ENCODE measurements around the gene WBP2.
A peak's percentile ranks its signal among the peaks of the same experiment; 100 is the strongest.

The WBP2 gene

GRCh38 chr17:75878174-75878998, 23.3 kb upstream of the WBP2 start, which contains the start of gene TRIM47:
Gene TRIM47, minus strand, starts transcription at chr17:75878581. Its CDS starts 33 bp downstream, at chr17:75878548.
- no peaks in the 10 kb centered on the region for H3K79me2 ChIP-seq (ENCODE audit: insufficient read depth, low read length)
- H3K9me3 ChIP-seq (ENCODE audit: insufficient read depth, low read length): no peaks in the 10 kb centered on the region
- H2AFZ ChIP-seq (ENCODE audit: low read depth, low read length, severe bottlenecking): peak within 1 kb of the TSS; percentile 38
- no peak within 1 kb of the TSS for H3K4me3 ChIP-seq (ENCODE audit: insufficient read depth, low read length, poor library complexity, severe bottlenecking)
- no peaks in the 10 kb centered on the region for H3K36me3 ChIP-seq (ENCODE audit: low read length)
- H3K27ac ChIP-seq (ENCODE audit: low read depth, low read length): no peak within 1 kb of the TSS
- H4K20me1 ChIP-seq (ENCODE audit: low read depth, low read length): no peaks in the 10 kb centered on the region
- H3K9me2 ChIP-seq (replicated peaks; ENCODE audit: insufficient read depth, low read length): no peaks in the 10 kb centered on the region
- no peaks in the 10 kb centered on the region for H3K27me3 ChIP-seq (ENCODE audit: low read length)
- H3K4me2 ChIP-seq (ENCODE audit: low read depth, low read length, poor library complexity, severe bottlenecking): peak within 1 kb of the TSS; percentile 33
- H3F3A ChIP-seq (ENCODE audit: insufficient read depth): no peaks in the 10 kb centered on the region
- TF ChIP-seq EZH2phosphoT487 (conservative IDR thresholded peaks at IDR 0.05; ENCODE audit: low read length) (no peak), CTCF (IDR thresholded peaks at IDR 0.05; ENCODE audit: insufficient read depth, low read length, poor library complexity, severe bottlenecking) (no peak)
- no peak within 1 kb of the TSS for H3K9ac ChIP-seq (ENCODE audit: low read length)

- Histone ChIP-seq H3K27me3 (ENCODE audit: low read length) (no peaks in the 10 kb centered on the region), H3F3A (ENCODE audit: insufficient read depth) (no peaks in the 10 kb centered on the region), H3K36me3 (ENCODE audit: low read length) (no peaks in the 10 kb centered on the region), H3K4me3 (ENCODE audit: insufficient read depth, low read length, poor library complexity, severe bottlenecking) (no peak overlapping the region), H3K79me2 (ENCODE audit: insufficient read depth, low read length) (no peaks in the 10 kb centered on the region), H3K9ac (ENCODE audit: low read length) (no peak overlapping the region), H3K9me3 (ENCODE audit: insufficient read depth, low read length) (no peaks in the 10 kb centered on the region), H4K20me1 (ENCODE audit: low read depth, low read length) (no peaks in the 10 kb centered on the region), H3K9me2 (replicated peaks; ENCODE audit: insufficient read depth, low read length) (no peaks in the 10 kb centered on the region), H3K27ac (ENCODE audit: low read depth, low read length) (no peak overlapping the region), H3K4me2 (ENCODE audit: low read depth, low read length, poor library complexity, severe bottlenecking) (peak overlapping the region; percentile 33), H2AFZ (ENCODE audit: low read depth, low read length, severe bottlenecking) (peak overlapping the region; percentile 38)
- TF ChIP-seq CTCF (IDR thresholded peaks at IDR 0.05; ENCODE audit: insufficient read depth, low read length, poor library complexity, severe bottlenecking): no peak
- no peak for TF ChIP-seq EZH2phosphoT487 (conservative IDR thresholded peaks at IDR 0.05; ENCODE audit: low read length)
These were observed 22.6 kb upstream of the WBP2 start for GRCh38 chr17:75877752-75878173.

- Histone ChIP-seq H3K9me2 (replicated peaks; ENCODE audit: insufficient read depth, low read length) (no peaks in the 10 kb centered on the region), H3K27ac (ENCODE audit: low read depth, low read length) (no peak overlapping the region), H3K27me3 (ENCODE audit: low read length) (no peaks in the 10 kb centered on the region), H3K36me3 (ENCODE audit: low read length) (no peaks in the 10 kb centered on the region), H3K79me2 (ENCODE audit: insufficient read depth, low read length) (no peaks in the 10 kb centered on the region), H3F3A (ENCODE audit: insufficient read depth) (no peaks in the 10 kb centered on the region), H3K4me2 (ENCODE audit: low read depth, low read length, poor library complexity, severe bottlenecking) (peak overlapping the region; percentile 33), H4K20me1 (ENCODE audit: low read depth, low read length) (no peaks in the 10 kb centered on the region), H3K9me3 (ENCODE audit: insufficient read depth, low read length) (no peaks in the 10 kb centered on the region), H3K9ac (ENCODE audit: low read length) (no peak overlapping the region), H2AFZ (ENCODE audit: low read depth, low read length, severe bottlenecking) (peak overlapping the region; percentile 38), H3K4me3 (ENCODE audit: insufficient read depth, low read length, poor library complexity, severe bottlenecking) (no peak overlapping the region)
- no peak for TF ChIP-seq EZH2phosphoT487 (conservative IDR thresholded peaks at IDR 0.05; ENCODE audit: low read length)
- no peak for TF ChIP-seq CTCF (IDR thresholded peaks at IDR 0.05; ENCODE audit: insufficient read depth, low read length, poor library complexity, severe bottlenecking)
These were observed 22.0 kb upstream of the WBP2 start for GRCh38 chr17:75876938-75877751.
